Hepatocyte (in vitro differentiated cells): ENCODE results near the gene ACP1. TPM values are rescaled to one million over a fixed set of nuclear protein-coding genes. Genes with fewer than 3 reads are reported as not detected.

Experiments
- DNase-seq: peaks from one replicate; pipeline ENCODE4 v3.0.0-alpha.2; 2016; ENCODE audit warnings: low spot score
- H2AFZ ChIP-seq: fragments of 200-600 bp; sonication (generic); 2 replicates; pipeline ENCODE4 v1.6.0; 2016; ENCODE audit warnings: antibody characterized with exemption, mild to moderate bottlenecking
- H3K27ac ChIP-seq: fragments of 200-600 bp; sonication (generic); 2 replicates; pipeline ENCODE4 v1.5.1; 2016; ENCODE audit warnings: mild to moderate bottlenecking
- H3K27me3 ChIP-seq: fragments of 200-600 bp; sonication (generic); 2 replicates; pipeline ENCODE4 v1.6.1; 2016
- H3K36me3 ChIP-seq: fragments of 200-600 bp; sonication (generic); replicated peaks from 2 replicates; pipeline ENCODE4 v1.5.1; 2016; ENCODE audit warnings: low read depth; ENCODE audit not compliant: insufficient read depth
- H3K4me1 ChIP-seq: fragments of 200-600 bp; sonication (generic); 2 replicates; pipeline ENCODE4 v1.5.1; 2016; ENCODE audit warnings: mild to moderate bottlenecking, moderate library complexity; ENCODE audit not compliant: insufficient read depth
- H3K4me2 ChIP-seq: fragments of 200-600 bp; sonication (generic); 2 replicates; pipeline ENCODE4 v1.6.0; 2016
- H3K4me3 ChIP-seq: fragments of 200-600 bp; sonication (generic); 2 replicates; pipeline ENCODE4 v1.5.1; 2016; ENCODE audit warnings: mild to moderate bottlenecking
- H3K79me2 ChIP-seq: fragments of 200-600 bp; sonication (generic); 2 replicates; pipeline ENCODE4 v1.6.0; 2017; ENCODE audit warnings: mild to moderate bottlenecking
- H3K9me2 ChIP-seq: fragments of 200-600 bp; sonication (generic); replicated peaks from 2 replicates; pipeline ENCODE4 v1.6.0; 2017; ENCODE audit warnings: mild to moderate bottlenecking; ENCODE audit not compliant: insufficient read depth
- H3K9me3 ChIP-seq: fragments of 200-600 bp; sonication (generic); 2 replicates; pipeline ENCODE4 v1.5.1; 2016; ENCODE audit warnings: low read depth, mild to moderate bottlenecking
- H4K20me1 ChIP-seq: fragments of 200-600 bp; sonication (generic); 2 replicates; pipeline ENCODE4 v1.6.0; 2016; ENCODE audit warnings: mild to moderate bottlenecking; ENCODE audit not compliant: insufficient read depth, poor library complexity, severe bottlenecking
- EZH2 ChIP-seq: fragments of 200-600 bp; sonication (generic); IDR thresholded peaks from 2 replicates; pipeline ENCODE4 v1.6.1; 2016; ENCODE audit warnings: antibody characterized with exemption, mild to moderate bottlenecking, borderline replicate concordance
- EZH2phosphoT487 ChIP-seq: fragments of 200-600 bp; sonication (generic); IDR thresholded peaks from one replicate; pipeline ENCODE4 v1.6.1; 2018; ENCODE audit warnings: antibody characterized with exemption, mild to moderate bottlenecking, low read depth, moderate library complexity; ENCODE audit not compliant: unreplicated experiment, severe bottlenecking
- WGBS: methylation state at CpG from one replicate; pipeline ENCODE4 v1.1.6; 2016; ENCODE audit warnings: low lambda C conversion rate; ENCODE audit errors: missing lambda C conversion rate; 5-methylcytosine and 5-hydroxymethylcytosine counted together
- polyA plus RNA-seq: library from polyadenylated mRNA; unstranded; fragments of >200 nt; fragmentation: Nextera tagmentation; extraction: Ambion mirVana; gene quantifications from 2 replicates; pipeline ENCODE4 v1.2.1, GENCODE V29; 2016
- total RNA-seq: library from RNA; depleted of rRNA; stranded (reverse); fragments of >200 nt; gene quantifications from 2 replicates; pipeline ENCODE4 v1.2.3, GENCODE V29; 2014
- TF ChIP-seq, protein P1 (sequence below): fragments of 200-600 bp; sonication (generic); IDR thresholded peaks from 2 replicates; pipeline ENCODE4 v1.5.1; 2016; ENCODE audit warnings: antibody characterized with exemption, mild to moderate bottlenecking; ENCODE audit not compliant: poor library complexity

ACP1 gene
- total and polyA plus RNA-seq, 2 experiments from 2014 or later = 175 to 194 TPM

DNA sequence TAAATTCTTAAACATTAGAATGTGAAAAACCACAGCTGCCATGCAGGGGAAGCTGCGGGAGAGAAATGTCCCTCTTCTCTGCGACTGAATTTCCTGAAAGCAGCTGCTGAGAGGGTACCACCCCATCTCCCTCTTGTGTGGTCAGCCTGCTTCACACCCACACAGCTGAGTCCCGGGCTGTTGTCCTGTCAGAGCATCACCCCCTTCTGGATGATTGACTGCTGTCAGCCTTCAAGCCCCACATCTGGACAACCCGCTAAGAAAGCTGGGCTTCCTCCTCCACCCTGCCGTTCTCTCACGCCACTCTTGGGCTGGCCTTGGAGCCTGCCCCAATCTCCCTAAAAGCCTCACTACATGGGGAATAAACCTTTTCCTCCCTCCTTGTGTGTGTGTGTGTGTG is 26.9 kb upstream of the ACP1 start:
- H3K9me3 ChIP-seq = peaks cover 6% of the 10 kb centered on the region
- no peaks in the 10 kb centered on the region for H3K9me2 ChIP-seq
- no peak for DNase-seq
- H3K27me3 ChIP-seq = no peaks in the 10 kb centered on the region
- no peak for TF ChIP-seq EZH2phosphoT487
- TF ChIP-seq EZH2 = no peak
- TF ChIP-seq, protein P1, sequence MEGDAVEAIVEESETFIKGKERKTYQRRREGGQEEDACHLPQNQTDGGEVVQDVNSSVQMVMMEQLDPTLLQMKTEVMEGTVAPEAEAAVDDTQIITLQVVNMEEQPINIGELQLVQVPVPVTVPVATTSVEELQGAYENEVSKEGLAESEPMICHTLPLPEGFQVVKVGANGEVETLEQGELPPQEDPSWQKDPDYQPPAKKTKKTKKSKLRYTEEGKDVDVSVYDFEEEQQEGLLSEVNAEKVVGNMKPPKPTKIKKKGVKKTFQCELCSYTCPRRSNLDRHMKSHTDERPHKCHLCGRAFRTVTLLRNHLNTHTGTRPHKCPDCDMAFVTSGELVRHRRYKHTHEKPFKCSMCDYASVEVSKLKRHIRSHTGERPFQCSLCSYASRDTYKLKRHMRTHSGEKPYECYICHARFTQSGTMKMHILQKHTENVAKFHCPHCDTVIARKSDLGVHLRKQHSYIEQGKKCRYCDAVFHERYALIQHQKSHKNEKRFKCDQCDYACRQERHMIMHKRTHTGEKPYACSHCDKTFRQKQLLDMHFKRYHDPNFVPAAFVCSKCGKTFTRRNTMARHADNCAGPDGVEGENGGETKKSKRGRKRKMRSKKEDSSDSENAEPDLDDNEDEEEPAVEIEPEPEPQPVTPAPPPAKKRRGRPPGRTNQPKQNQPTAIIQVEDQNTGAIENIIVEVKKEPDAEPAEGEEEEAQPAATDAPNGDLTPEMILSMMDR = no peak
- no peak overlapping the region for H3K27ac ChIP-seq
- no peaks in the 10 kb centered on the region for H4K20me1 ChIP-seq
- H2AFZ ChIP-seq = no peak overlapping the region
- WGBS = 90% methylated on average over 6 of the region's 6 CpGs
- no peaks in the 10 kb centered on the region for H3K36me3 ChIP-seq
- H3K4me1 ChIP-seq = no peaks in the 10 kb centered on the region
- H3K4me3 ChIP-seq = no peak overlapping the region
- no peaks in the 10 kb centered on the region for H3K79me2 ChIP-seq
- H3K4me2 ChIP-seq = no peak overlapping the region

DNA sequence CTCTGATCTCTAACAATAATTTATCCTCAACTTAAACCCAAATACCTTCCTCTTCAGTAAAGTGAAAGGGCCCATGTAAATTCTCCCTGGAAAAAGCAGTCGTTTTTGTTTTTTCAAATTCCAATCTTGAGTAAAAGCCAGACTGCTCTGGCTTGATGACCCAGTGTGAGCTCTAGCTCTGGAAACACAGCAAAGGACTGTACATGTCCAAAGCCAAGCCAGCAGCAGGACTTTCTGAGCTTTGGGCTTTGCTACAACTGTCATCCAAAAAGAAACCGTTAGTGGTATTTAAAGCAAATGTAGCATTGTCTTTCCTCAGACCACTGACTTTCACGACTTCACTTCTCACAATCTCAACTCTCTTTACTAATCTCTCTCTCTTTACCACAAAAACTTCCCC is 26.3 kb upstream of the ACP1 start:
- H3K9me2 ChIP-seq = no peaks in the 10 kb centered on the region
- no peaks in the 10 kb centered on the region for H3K36me3 ChIP-seq
- H3K79me2 ChIP-seq = no peaks in the 10 kb centered on the region
- no peaks in the 10 kb centered on the region for H4K20me1 ChIP-seq
- H3K4me1 ChIP-seq = no peaks in the 10 kb centered on the region
- H3K4me3 ChIP-seq = no peak overlapping the region
- no peak overlapping the region for H3K4me2 ChIP-seq
- no peak for TF ChIP-seq EZH2
- TF ChIP-seq EZH2phosphoT487 = no peak
- TF ChIP-seq, protein P1 = no peak
- 72% methylated on average over 3 of the region's 3 CpGs for WGBS
- H3K9me3 ChIP-seq = peaks cover 6% of the 10 kb centered on the region
- no peaks in the 10 kb centered on the region for H3K27me3 ChIP-seq
- no peak overlapping the region for H2AFZ ChIP-seq
- H3K27ac ChIP-seq = peak overlapping the region; percentile 23
- DNase-seq = no peak

DNA sequence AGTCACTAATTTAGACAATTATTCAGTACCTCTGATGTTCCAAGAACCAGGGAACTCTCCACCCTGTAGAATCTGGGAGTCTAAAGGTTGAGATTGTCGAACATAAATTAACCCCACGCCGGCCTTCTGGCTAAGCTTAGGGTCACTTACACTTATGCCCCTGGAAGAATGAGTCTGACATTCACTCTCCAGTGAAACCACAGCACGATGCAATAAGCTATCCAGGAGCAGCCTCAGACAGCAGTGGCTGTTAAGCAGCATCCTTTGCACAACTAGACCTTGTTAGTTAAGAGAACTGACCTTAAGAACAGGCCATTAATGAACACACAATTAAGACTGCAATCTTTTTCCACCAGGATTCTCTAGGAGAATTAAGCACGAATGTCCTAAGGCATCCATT is 25.9 kb upstream of the ACP1 start:
- WGBS = 91% methylated on average over 5 of the region's 5 CpGs

More for the DNA sequence above, 25.9 kb upstream of the ACP1 start:
- H2AFZ ChIP-seq = no peak overlapping the region
- H3K79me2 ChIP-seq = no peaks in the 10 kb centered on the region
- H3K4me2 ChIP-seq = no peak overlapping the region
- H3K4me1 ChIP-seq = no peaks in the 10 kb centered on the region
- H3K27ac ChIP-seq = no peak overlapping the region
- no peaks in the 10 kb centered on the region for H3K9me2 ChIP-seq
- peaks cover 6% of the 10 kb centered on the region for H3K9me3 ChIP-seq
- no peak for TF ChIP-seq EZH2
- TF ChIP-seq, protein P1 = no peak
- TF ChIP-seq EZH2phosphoT487 = no peak
- H4K20me1 ChIP-seq = no peaks in the 10 kb centered on the region
- no peaks in the 10 kb centered on the region for H3K27me3 ChIP-seq
- DNase-seq = no peak
- no peaks in the 10 kb centered on the region for H3K36me3 ChIP-seq
- no peak overlapping the region for H3K4me3 ChIP-seq
